Thymus (tissue), 11 donors: Measurements from ENCODE around the gene DPEP2NB. TPM values are rescaled to one million over a fixed set of nuclear protein-coding genes. Genes with fewer than 3 reads are reported as not detected.
"Not testable (repeated sequence)": the region's sequence is repeated elsewhere in the genome, so short reads cannot be mapped to it uniquely, and the experiment has no call there.

Experiments
- DNase-seq, 9 donors: peaks; one replicate each; pipeline ENCODE4 v3.0.0-alpha.2; 2013; ENCODE audit warnings: low spot score in 9 of 9, low read depth in 6 of 9, missing footprints in 1 of 9
- H3K27ac ChIP-seq, 2 donors: one replicate each; pipeline ENCODE4 v1.5.1; 2013; ENCODE audit warnings: control low read depth in 1 of 2, low read depth in 1 of 2, low read length in 1 of 2, mild to moderate bottlenecking in 1 of 2, moderate library complexity in 1 of 2
- H3K27me3 ChIP-seq, 2 donors: one replicate each; pipeline ENCODE4 v1.5.1; 2013; ENCODE audit warnings: low read length in 1 of 2; ENCODE audit not compliant: control insufficient read depth in 2 of 2, insufficient read depth in 1 of 2
- H3K36me3 ChIP-seq, 2 donors: one replicate each; pipeline ENCODE4 v1.5.1; 2013; ENCODE audit warnings: low read length in 1 of 2, mild to moderate bottlenecking in 1 of 2, moderate library complexity in 1 of 2; ENCODE audit not compliant: control insufficient read depth in 2 of 2, insufficient read depth in 2 of 2
- H3K4me1 ChIP-seq, 2 donors: one replicate each; pipeline ENCODE4 v1.5.1; 2013; ENCODE audit warnings: low read length in 2 of 2; ENCODE audit not compliant: control insufficient read depth in 2 of 2, insufficient read depth in 2 of 2
- H3K4me3 ChIP-seq, 2 donors: one replicate each; pipeline ENCODE4 v1.5.1; 2013; ENCODE audit warnings: low read length in 2 of 2, control low read depth in 1 of 2, mild to moderate bottlenecking in 1 of 2
- H3K9me3 ChIP-seq, 2 donors: one replicate each; pipeline ENCODE4 v1.5.1; 2013; ENCODE audit warnings: low read length in 1 of 2, mild to moderate bottlenecking in 1 of 2; ENCODE audit not compliant: control insufficient read depth in 2 of 2, insufficient read depth in 1 of 2
- WGBS: extraction: QIAGEN DNeasy Blood & Tissue Kit; methylation state at CpG from one replicate; pipeline ENCODE4 v1.1.7; 2013; 5-methylcytosine and 5-hydroxymethylcytosine counted together
- polyA plus RNA-seq: library from polyadenylated mRNA; stranded (reverse); fragments of 200-250 nt; gene quantifications from one replicate; pipeline ENCODE4 v1.2.3, GENCODE V29; 2013
- total RNA-seq: library from RNA; stranded (reverse); fragments of 120-200 nt; gene quantifications from one replicate; pipeline ENCODE4 v1.2.4, GENCODE V29; 2013
- donor health status: healthy.

Gene DPEP2NB
- total and polyA plus RNA-seq, 2 donors: 0.18 TPM; not detected in 1

GRCh38 chr16:68041783-68042182, 26.1 kb upstream of the DPEP2NB start:
- Histone ChIP-seq H3K4me3 (no peak overlapping the region), H3K27ac (no peak overlapping the region), H3K4me1 (peaks cover 0 to 7% of the 10 kb centered on the region in 2 donors), H3K36me3 (peaks cover 8 to 24% of the 10 kb centered on the region in 2 donors), H3K27me3 (no peaks in the 10 kb centered on the region), H3K9me3 (no peaks in the 10 kb centered on the region)
- DNase-seq: no peak
- 96% methylated on average over 2 of the region's 2 CpGs for WGBS

- H3K4me3 ChIP-seq: no peak overlapping the region
- H3K27ac ChIP-seq: no peak overlapping the region
- H3K36me3 ChIP-seq: peaks cover 8 to 24% of the 10 kb centered on the region in 2 donors
- peak in 8 of 9 donors; percentile 70 to 90 (median 80) for DNase-seq
- no peaks in the 10 kb centered on the region for H3K27me3 ChIP-seq
- WGBS: 74% methylated on average over 14 of the region's 14 CpGs
- H3K9me3 ChIP-seq: no peaks in the 10 kb centered on the region
- peaks cover 0 to 3% of the 10 kb centered on the region in 2 donors for H3K4me1 ChIP-seq
Measured at GRCh38 chr16:68040506-68041288, 25.0 kb upstream of the DPEP2NB start.

GRCh38 chr16:68037841-68038597, 22.3 kb upstream of the DPEP2NB start:
- H3K4me1 ChIP-seq: peaks cover 0 to 3% of the 10 kb centered on the region in 2 donors
- no peak overlapping the region for H3K4me3 ChIP-seq
- no peak for DNase-seq
- H3K36me3 ChIP-seq: peaks cover 8 to 24% of the 10 kb centered on the region in 2 donors
- no peaks in the 10 kb centered on the region for H3K9me3 ChIP-seq
- H3K27me3 ChIP-seq: no peaks in the 10 kb centered on the region
- H3K27ac ChIP-seq: no peak overlapping the region
- WGBS: 93% methylated on average over 9 of the region's 9 CpGs

GRCh38 chr16:68035227-68035626, 19.5 kb upstream of the DPEP2NB start:
- DNase-seq: no peak
- Histone ChIP-seq H3K36me3 (peaks cover 8 to 22% of the 10 kb centered on the region in 2 donors), H3K27ac (no peak overlapping the region), H3K27me3 (no peaks in the 10 kb centered on the region), H3K4me3 (no peak overlapping the region), H3K9me3 (no peaks in the 10 kb centered on the region), H3K4me1 (no peaks in the 10 kb centered on the region)
- WGBS: 97% methylated on average over 2 of the region's 2 CpGs

GRCh38 chr16:68033101-68033500, 17.4 kb upstream of the DPEP2NB start:
- 97% methylated on average over 2 of the region's 2 CpGs for WGBS
- Histone ChIP-seq H3K4me3 (no peak overlapping the region), H3K27ac (no peak overlapping the region), H3K9me3 (no peaks in the 10 kb centered on the region), H3K4me1 (no peaks in the 10 kb centered on the region), H3K27me3 (no peaks in the 10 kb centered on the region), H3K36me3 (peaks cover 14 to 23% of the 10 kb centered on the region in 2 donors)
- DNase-seq: no peak

- Histone ChIP-seq H3K27ac (no peak overlapping the region), H3K4me1 (peaks cover 0 to 4% of the 10 kb centered on the region in 2 donors), H3K9me3 (no peaks in the 10 kb centered on the region), H3K36me3 (peaks cover 19 to 24% of the 10 kb centered on the region in 2 donors), H3K4me3 (no peak overlapping the region), H3K27me3 (no peaks in the 10 kb centered on the region)
- no peak for DNase-seq
- 96% methylated on average over 2 of the region's 2 CpGs for WGBS
Measured at GRCh38 chr16:68031951-68032350, 16.2 kb upstream of the DPEP2NB start.

GRCh38 chr16:68030108-68030507, 14.4 kb upstream of the DPEP2NB start:
- WGBS: 95% methylated on average over 6 of the region's 6 CpGs
- not testable (repeated sequence) for H3K4me1 ChIP-seq, H3K27ac ChIP-seq, H3K9me3 ChIP-seq, H3K27me3 ChIP-seq, DNase-seq, H3K4me3 ChIP-seq
- peaks cover 19 to 37% of the 10 kb centered on the region in 2 donors for H3K36me3 ChIP-seq

- WGBS: over 99% methylated on average over 3 of the region's 3 CpGs
- Histone ChIP-seq H3K27me3 (no peaks in the 10 kb centered on the region), H3K36me3 (peaks cover 19 to 37% of the 10 kb centered on the region in 2 donors), H3K4me1 (peaks cover 2 to 7% of the 10 kb centered on the region in 2 donors), H3K27ac (no peak overlapping the region), H3K9me3 (no peaks in the 10 kb centered on the region), H3K4me3 (no peak overlapping the region)
- DNase-seq: no peak
Measured at GRCh38 chr16:68028996-68029395, 13.3 kb upstream of the DPEP2NB start.
